Measurements from ENCODE around the gene H2AZ2.
A peak's percentile ranks its signal among the peaks of the same experiment; 100 is the strongest.
"Not testable (repeated sequence)": the region's sequence is repeated elsewhere in the genome, so short reads cannot be mapped to it uniquely, and the experiment has no call there.

Gene H2AZ2

DNA sequence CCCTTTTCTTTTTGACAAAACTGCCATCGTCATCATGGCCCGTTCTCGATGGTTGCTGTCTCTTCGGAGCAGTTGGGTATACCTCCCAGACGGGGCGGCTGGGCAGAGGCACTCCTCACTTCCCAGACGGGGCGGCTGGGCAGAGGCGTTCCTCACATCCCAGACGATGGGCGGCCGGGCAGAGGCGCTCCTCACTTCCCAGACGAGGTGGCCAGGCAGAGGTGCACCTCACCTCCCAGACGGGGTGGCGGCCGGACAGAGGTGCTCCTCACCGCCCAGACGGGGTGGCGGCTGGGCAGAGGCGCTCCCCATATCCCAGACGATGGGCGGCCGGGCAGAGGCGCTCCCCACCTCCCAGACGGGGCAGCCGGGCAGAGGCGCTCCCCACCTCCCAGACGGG is 22.9 kb upstream of the H2AZ2 start:
- H3K27me3 ChIP-seq (ENCODE audit: control insufficient read depth, insufficient read depth, low read length); H3K9ac ChIP-seq (ENCODE audit: low read depth, low read length); H3K4me1 ChIP-seq (ENCODE audit: control insufficient read depth, insufficient read depth, low read length); H3K36me3 ChIP-seq (ENCODE audit: control insufficient read depth, insufficient read depth, low read length); H3K9me3 ChIP-seq (ENCODE audit: control insufficient read depth, insufficient read depth, low read length); H3K27ac ChIP-seq (ENCODE audit: low read depth, low read length); H3K4me3 ChIP-seq (ENCODE audit: low read depth, low read length): not testable (repeated sequence)

DNA sequence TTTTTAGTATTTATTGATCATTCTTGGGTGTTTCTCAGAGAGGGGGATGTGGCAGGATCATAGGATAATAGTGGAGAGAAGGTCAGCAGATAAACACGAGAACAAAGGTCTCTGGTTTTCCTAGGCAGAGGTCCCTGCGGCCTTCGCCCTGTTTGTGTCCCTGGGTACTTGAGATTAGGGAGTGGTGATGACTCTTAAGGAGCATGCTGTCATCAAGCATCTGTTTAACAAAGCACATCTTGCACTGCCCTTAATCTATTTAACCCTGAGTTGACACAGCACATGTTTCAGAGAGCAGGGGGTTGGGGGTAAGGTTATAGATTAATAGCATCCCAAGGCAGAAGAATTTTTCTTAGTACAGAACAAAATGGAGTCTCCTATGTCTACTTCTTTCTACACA is 22.4 kb upstream of the H2AZ2 start:
- H3K9ac ChIP-seq (ENCODE audit: low read depth, low read length); H3K9me3 ChIP-seq (ENCODE audit: control insufficient read depth, insufficient read depth, low read length); H3K4me1 ChIP-seq (ENCODE audit: control insufficient read depth, insufficient read depth, low read length); H3K27ac ChIP-seq (ENCODE audit: low read depth, low read length); H3K4me3 ChIP-seq (ENCODE audit: low read depth, low read length); H3K27me3 ChIP-seq (ENCODE audit: control insufficient read depth, insufficient read depth, low read length); H3K36me3 ChIP-seq (ENCODE audit: control insufficient read depth, insufficient read depth, low read length): not testable (repeated sequence)

DNA sequence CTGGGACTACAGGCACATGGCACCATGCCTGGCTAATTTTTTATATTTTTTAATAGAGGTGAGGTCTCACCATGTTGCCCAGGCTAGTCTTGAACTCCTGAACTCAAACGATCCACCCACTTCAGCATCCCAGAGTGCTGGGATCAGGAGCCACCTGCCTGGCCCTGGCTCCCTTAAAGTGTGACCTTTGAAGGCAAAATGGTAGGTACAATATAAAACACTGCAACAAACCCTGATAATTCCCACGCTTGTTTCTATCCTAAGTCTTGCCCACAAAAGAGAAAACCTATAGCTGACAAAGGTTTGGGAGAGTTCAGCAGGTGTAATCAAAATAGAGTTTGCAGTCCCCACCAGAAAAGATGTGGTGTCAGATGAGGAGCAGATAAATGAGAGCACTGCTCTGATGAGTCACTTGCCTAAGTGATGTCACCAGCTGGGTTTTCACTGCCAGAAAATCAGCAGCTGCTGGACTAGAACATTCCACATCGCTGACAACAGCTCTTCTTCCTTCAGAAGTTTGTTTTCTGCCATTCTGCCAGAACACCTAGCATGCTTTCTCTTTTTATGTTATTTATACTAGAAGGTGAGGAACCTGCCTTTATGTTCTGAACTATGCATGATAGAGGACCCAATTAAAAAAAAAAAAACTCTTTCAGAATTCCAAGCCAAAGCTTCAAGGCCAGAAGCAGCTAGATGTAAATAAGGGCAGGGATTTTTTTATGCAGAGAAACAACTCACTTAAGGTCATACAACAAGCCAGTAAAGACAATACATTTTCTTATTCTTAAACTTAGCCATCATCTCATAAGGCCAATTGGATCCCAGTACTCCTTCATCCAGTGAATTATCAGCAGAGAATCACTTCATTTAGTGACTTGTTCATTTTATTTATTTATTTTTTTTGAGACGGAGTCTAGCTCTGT is 19.4 kb upstream of the H2AZ2 start:
- Histone ChIP-seq H3K9ac (ENCODE audit: low read depth, low read length) (no peak overlapping the region), H3K27ac (ENCODE audit: low read depth, low read length) (no peak overlapping the region), H3K4me1 (ENCODE audit: control insufficient read depth, insufficient read depth, low read length) (no peaks in the 10 kb centered on the region), H3K27me3 (ENCODE audit: control insufficient read depth, insufficient read depth, low read length) (no peaks in the 10 kb centered on the region), H3K4me3 (ENCODE audit: low read depth, low read length) (no peak overlapping the region), H3K36me3 (ENCODE audit: control insufficient read depth, insufficient read depth, low read length) (no peaks in the 10 kb centered on the region), H3K9me3 (ENCODE audit: control insufficient read depth, insufficient read depth, low read length) (peaks cover 5% of the 10 kb centered on the region; the same call in 1 of the 2 replicates)

DNA sequence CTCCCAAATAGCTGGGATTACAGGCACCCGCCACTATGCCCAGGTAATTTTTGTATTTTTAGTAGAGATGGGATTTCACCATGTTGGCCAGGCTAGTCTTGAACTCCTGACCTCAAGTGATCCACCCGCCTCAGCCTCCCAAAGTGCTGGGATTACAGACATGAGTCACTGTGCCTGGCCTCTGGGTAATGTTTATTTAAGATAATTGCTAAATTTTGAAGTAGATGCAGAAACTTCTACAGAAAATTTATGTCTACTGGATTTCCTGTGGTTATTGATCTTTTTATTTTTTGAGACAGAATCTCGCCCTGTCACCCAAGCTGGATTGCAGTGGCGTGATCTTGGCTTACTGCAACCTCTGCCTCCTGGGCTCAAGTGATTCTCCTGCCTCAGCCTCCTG is 14.1 kb upstream of the H2AZ2 start:
- not testable (repeated sequence) for H3K27me3 ChIP-seq (ENCODE audit: control insufficient read depth, insufficient read depth, low read length); H3K36me3 ChIP-seq (ENCODE audit: control insufficient read depth, insufficient read depth, low read length); H3K4me3 ChIP-seq (ENCODE audit: low read depth, low read length); H3K27ac ChIP-seq (ENCODE audit: low read depth, low read length); H3K4me1 ChIP-seq (ENCODE audit: control insufficient read depth, insufficient read depth, low read length); H3K9me3 ChIP-seq (ENCODE audit: control insufficient read depth, insufficient read depth, low read length); H3K9ac ChIP-seq (ENCODE audit: low read depth, low read length)

DNA sequence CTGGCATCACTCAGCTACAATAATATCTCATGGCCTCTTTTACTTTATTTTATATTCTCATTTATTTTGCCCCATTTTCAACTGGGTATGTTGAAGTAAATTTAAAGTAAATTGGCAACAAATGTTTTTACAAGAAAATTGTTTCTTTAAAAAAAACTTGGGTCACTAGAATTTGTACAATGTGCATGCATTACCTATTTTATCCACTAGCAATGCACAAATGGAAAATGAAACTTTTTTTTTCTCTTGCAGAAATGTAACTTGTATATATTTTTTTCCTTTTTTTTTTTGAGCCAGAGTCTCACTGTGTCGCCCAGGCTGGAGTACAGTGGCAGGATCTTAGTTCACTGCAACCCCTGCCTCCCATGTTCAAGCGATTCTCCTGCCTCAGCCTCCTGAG is 10.3 kb upstream of the H2AZ2 start:
- Histone ChIP-seq H3K36me3 (ENCODE audit: control insufficient read depth, insufficient read depth, low read length) (no peaks in the 10 kb centered on the region), H3K27me3 (ENCODE audit: control insufficient read depth, insufficient read depth, low read length) (no peaks in the 10 kb centered on the region), H3K9me3 (ENCODE audit: control insufficient read depth, insufficient read depth, low read length) (no peaks in the 10 kb centered on the region), H3K27ac (ENCODE audit: low read depth, low read length) (no peak overlapping the region), H3K4me1 (ENCODE audit: control insufficient read depth, insufficient read depth, low read length) (no peaks in the 10 kb centered on the region), H3K9ac (ENCODE audit: low read depth, low read length) (no peak overlapping the region), H3K4me3 (ENCODE audit: low read depth, low read length) (no peak overlapping the region)

DNA sequence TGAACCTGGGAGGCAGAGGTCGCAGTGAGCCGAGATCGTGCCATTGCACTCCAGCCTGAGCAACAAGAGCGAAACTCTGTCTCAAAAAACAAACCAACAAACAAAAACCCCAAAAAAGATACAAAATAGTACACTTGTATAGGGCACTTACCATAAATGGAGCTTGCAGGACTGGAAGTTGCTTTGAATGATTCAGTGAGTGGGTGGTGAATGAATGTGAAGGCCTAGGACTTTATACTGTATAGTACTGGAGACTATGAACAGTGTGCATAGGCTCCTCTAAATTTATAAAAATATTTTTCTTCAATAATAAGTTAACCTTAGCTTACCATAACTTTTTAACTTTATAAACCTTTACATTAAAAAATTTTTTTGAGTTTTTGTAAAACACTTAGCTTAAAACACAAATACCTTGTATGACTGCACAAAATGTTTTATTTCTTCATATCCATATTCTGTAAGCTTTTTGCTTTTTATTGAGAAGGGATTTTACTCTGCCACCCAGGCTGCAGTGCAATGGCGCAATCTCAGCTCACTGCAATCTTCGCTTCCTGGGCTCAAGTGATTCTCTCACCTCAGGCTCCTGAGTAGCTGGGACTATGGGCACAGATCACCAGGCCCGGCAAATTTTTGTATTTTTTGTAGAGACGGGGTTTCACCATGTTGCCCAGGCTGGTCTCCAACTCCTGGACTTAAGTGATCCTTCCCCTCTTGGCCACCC is 6.9 kb upstream of the H2AZ2 start:
- Histone ChIP-seq H3K9me3 (ENCODE audit: control insufficient read depth, insufficient read depth, low read length) (no peaks in the 10 kb centered on the region), H3K4me1 (ENCODE audit: control insufficient read depth, insufficient read depth, low read length) (no peaks in the 10 kb centered on the region), H3K27ac (ENCODE audit: low read depth, low read length) (no peak overlapping the region), H3K9ac (ENCODE audit: low read depth, low read length) (no peak overlapping the region), H3K36me3 (ENCODE audit: control insufficient read depth, insufficient read depth, low read length) (no peaks in the 10 kb centered on the region), H3K27me3 (ENCODE audit: control insufficient read depth, insufficient read depth, low read length) (no peaks in the 10 kb centered on the region), H3K4me3 (ENCODE audit: low read depth, low read length) (no peak overlapping the region)

DNA sequence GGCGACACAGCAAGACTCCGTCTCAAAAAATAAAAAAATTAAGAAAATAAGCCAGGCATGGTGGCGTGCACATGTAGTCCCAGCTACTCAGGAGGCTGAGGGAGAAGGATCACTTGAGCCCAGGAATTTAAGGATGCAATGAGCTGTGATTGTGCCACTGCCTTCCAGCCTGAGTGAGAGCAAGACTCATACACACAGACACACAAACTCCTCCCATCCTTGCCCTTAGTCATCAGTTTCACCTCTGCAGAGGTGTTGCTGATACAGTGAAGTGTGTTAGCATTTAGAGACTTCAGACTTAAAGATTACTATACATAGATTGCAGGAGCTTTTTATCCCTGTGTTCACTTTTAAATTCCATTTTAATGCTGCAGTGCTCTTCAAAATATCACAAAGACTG is 5.5 kb upstream of the H2AZ2 start:
- no peaks in the 10 kb centered on the region for H3K27me3 ChIP-seq (ENCODE audit: control insufficient read depth, insufficient read depth, low read length)
- H3K36me3 ChIP-seq (ENCODE audit: control insufficient read depth, insufficient read depth, low read length) = no peaks in the 10 kb centered on the region
- H3K9me3 ChIP-seq (ENCODE audit: control insufficient read depth, insufficient read depth, low read length) = no peaks in the 10 kb centered on the region
- no peak overlapping the region for H3K4me3 ChIP-seq (ENCODE audit: low read depth, low read length)
- no peak overlapping the region for H3K9ac ChIP-seq (ENCODE audit: low read depth, low read length)
- H3K4me1 ChIP-seq (ENCODE audit: control insufficient read depth, insufficient read depth, low read length) = no peaks in the 10 kb centered on the region
- no peak overlapping the region for H3K27ac ChIP-seq (ENCODE audit: low read depth, low read length)

DNA sequence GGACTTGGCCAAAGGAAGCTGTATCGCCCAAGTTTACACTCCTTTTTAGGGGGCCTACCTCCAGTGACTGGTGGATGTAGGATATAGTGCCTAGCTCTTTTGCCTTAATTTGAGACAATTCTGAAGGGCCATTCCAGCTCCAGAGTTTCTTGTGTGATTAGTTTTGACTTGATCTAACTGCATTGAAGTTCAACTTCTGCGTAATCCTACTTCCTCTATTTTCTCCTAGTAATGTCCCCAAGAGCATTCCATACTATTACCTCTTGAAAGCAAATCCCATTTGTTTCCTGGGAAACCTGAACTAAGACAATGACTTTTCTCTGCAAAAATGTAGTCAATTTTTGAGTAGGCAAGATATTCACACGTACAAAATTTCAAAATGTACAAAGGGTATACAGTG is 4.7 kb upstream of the H2AZ2 start:
- H3K9me3 ChIP-seq (ENCODE audit: control insufficient read depth, insufficient read depth, low read length) = no peaks in the 10 kb centered on the region
- no peak overlapping the region for H3K4me3 ChIP-seq (ENCODE audit: low read depth, low read length)
- no peak overlapping the region for H3K27ac ChIP-seq (ENCODE audit: low read depth, low read length)

DNA sequence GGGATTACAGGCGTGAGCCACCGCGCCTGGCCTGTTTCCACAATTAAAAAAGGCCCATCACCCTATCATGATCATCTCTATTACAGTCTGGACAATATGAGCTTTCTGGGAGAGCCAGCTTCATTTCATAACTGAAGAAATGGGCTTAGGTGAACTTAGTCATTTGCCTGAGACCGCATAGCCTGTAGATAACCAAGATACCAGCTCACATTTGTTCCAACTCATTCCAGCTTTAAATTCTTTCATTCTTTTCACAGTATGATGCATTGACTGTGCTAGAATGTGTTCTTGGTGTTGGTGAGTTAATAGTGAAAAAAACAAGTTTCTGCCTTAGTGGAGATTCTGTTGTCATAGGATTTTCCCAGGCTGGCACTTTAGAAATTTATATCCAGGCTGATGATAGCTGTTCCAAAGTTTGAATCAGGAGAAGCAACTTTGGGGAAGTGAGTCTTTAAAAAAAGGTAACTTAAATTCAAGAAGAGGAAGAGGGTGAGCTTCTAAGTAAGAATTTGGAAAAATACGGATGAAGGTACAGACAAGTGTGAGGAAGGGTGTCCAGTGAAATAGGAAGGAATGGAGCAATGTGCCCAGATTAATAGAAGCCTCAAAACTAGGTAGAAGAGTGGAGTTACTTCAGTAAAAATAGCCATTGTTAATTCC is 2.1 kb upstream of the H2AZ2 start:
- H3K4me1 ChIP-seq (ENCODE audit: control insufficient read depth, insufficient read depth, low read length) = no peaks in the 10 kb centered on the region
- no peaks in the 10 kb centered on the region for H3K36me3 ChIP-seq (ENCODE audit: control insufficient read depth, insufficient read depth, low read length)
- no peaks in the 10 kb centered on the region for H3K9me3 ChIP-seq (ENCODE audit: control insufficient read depth, insufficient read depth, low read length)
- H3K27me3 ChIP-seq (ENCODE audit: control insufficient read depth, insufficient read depth, low read length) = no peaks in the 10 kb centered on the region
- no peak overlapping the region for H3K27ac ChIP-seq (ENCODE audit: low read depth, low read length)
- no peak overlapping the region for H3K9ac ChIP-seq (ENCODE audit: low read depth, low read length)
- H3K4me3 ChIP-seq (ENCODE audit: low read depth, low read length) = no peak overlapping the region

More for the DNA sequence above, 4.7 kb upstream of the H2AZ2 start:
- H3K4me1 ChIP-seq (ENCODE audit: control insufficient read depth, insufficient read depth, low read length) = no peaks in the 10 kb centered on the region
- H3K9ac ChIP-seq (ENCODE audit: low read depth, low read length) = no peak overlapping the region
- no peaks in the 10 kb centered on the region for H3K27me3 ChIP-seq (ENCODE audit: control insufficient read depth, insufficient read depth, low read length)
- H3K36me3 ChIP-seq (ENCODE audit: control insufficient read depth, insufficient read depth, low read length) = no peaks in the 10 kb centered on the region

DNA sequence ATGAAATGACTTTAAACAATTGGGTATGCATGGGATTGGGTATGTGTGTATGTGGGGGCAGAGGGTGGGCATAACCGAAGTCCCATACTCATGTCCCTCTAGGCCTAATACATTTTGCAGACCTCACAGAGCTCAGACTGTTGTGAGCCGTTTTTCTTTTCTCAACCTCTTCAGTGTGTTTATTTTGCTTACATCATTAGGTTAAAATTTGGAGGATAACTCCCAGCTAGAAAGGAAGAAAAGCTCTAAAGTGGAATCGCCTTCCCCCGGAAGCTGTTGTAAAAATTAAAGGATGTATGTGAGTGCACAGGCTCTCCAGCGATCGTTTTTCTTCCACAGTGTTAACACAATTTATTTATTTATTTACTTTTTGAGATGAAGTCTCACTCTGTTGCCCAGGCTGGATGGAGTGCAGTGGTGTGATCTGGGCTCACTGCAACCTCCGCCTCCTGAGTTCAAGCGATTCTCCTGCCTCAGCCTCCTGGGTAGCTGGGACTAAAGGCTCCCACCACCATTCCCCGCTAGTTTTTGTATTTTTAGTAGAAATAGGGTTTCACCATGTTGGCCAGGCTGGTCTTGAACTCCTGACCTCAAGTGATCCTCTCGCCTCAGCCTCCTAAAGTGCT is 1.5 kb upstream of the H2AZ2 start:
- H3K27ac ChIP-seq (ENCODE audit: low read depth, low read length) = no peak overlapping the region
- H3K4me3 ChIP-seq (ENCODE audit: low read depth, low read length) = peak overlapping the region; percentile 68

More for the DNA sequence above, 1.5 kb upstream of the H2AZ2 start:
- no peaks in the 10 kb centered on the region for H3K9me3 ChIP-seq (ENCODE audit: control insufficient read depth, insufficient read depth, low read length)
- no peaks in the 10 kb centered on the region for H3K36me3 ChIP-seq (ENCODE audit: control insufficient read depth, insufficient read depth, low read length)
- no peaks in the 10 kb centered on the region for H3K27me3 ChIP-seq (ENCODE audit: control insufficient read depth, insufficient read depth, low read length)
- no peaks in the 10 kb centered on the region for H3K4me1 ChIP-seq (ENCODE audit: control insufficient read depth, insufficient read depth, low read length)
- H3K9ac ChIP-seq (ENCODE audit: low read depth, low read length) = no peak overlapping the region
